T-cell (primary cell): ENCODE results near the gene MYH4. TPM values are rescaled to one million over a fixed set of nuclear protein-coding genes. Genes with fewer than 3 reads are reported as not detected.

ENCODE experiments used
- ATAC-seq, 4 experiments: fragments of 200-7000 bp in 3 of 4; fragments of 150-1000 bp in 1 of 4; cut with Tn5 transposase; replicated peaks in 1 of 4; 1 replicate in 3 of 4; 2 replicates in 1 of 4; pipeline ENCODE4 v1.10.0; 2021; ENCODE audit warnings: moderate library complexity in 3 of 4, mild to moderate bottlenecking in 2 of 4, moderate number of reproducible peaks in 1 of 4
- CTCF ChIA-PET, 2 donors: fragments of 300-600 bp; sonication (Branson Sonifier 250); formaldehyde crosslinking; loops; one replicate each; lab custom pipeline; 2022; ENCODE audit warnings: antibody characterized with exemption in 2 of 2; lab: Charles Lee
- POLR2A ChIA-PET, 2 donors: fragments of 300-600 bp; sonication (Branson Sonifier 250); formaldehyde crosslinking; loops; one replicate each; lab custom pipeline; 2022; ENCODE audit warnings: antibody characterized with exemption in 2 of 2; lab: Charles Lee
- DNase-seq, 35 experiments: peaks; one replicate each; pipeline versions ENCODE4 v3.0.0 to v3.0.0-alpha.2; 2013 to 2023
- H3K27ac ChIP-seq: one replicate; pipeline ENCODE4 v1.5.1; 2013; ENCODE audit warnings: low read length
- H3K27me3 ChIP-seq, 2 experiments: replicated peaks in 1 of 2; 1 replicate in 1 of 2; 2 replicates in 1 of 2; pipeline versions ENCODE4 v1.6.1 to v1.7.0; 2013; ENCODE audit warnings: low read length in 1 of 2, mixed read lengths in 1 of 2; ENCODE audit not compliant: control insufficient read depth in 2 of 2, insufficient read depth in 2 of 2; ENCODE audit errors: extremely low read depth in 1 of 2
- H3K36me3 ChIP-seq, 2 donors: 1 replicate in 1 of 2; 2 replicates in 1 of 2; pipeline versions ENCODE4 v1.6.1 to v1.7.0; 2013; ENCODE audit warnings: low read length in 1 of 2; ENCODE audit not compliant: control insufficient read depth in 2 of 2, insufficient read depth in 1 of 2; ENCODE audit errors: extremely low read depth in 1 of 2
- H3K4me1 ChIP-seq, 2 experiments: 1 replicate in 1 of 2; 2 replicates in 1 of 2; pipeline versions ENCODE4 v1.6.1 to v1.7.0; 2013; ENCODE audit warnings: low read length in 2 of 2, mixed read lengths in 1 of 2; ENCODE audit not compliant: insufficient read depth in 2 of 2, control insufficient read depth in 1 of 2; ENCODE audit errors: extremely low read depth in 1 of 2
- H3K4me3 ChIP-seq, 2 donors: 1 replicate in 1 of 2; 2 replicates in 1 of 2; pipeline versions ENCODE4 v1.5.1 to v1.7.0; 2013; ENCODE audit warnings: mild to moderate bottlenecking in 2 of 2, low read length in 1 of 2, moderate library complexity in 1 of 2; ENCODE audit not compliant: control insufficient read depth in 1 of 2; ENCODE audit errors: extremely low read depth in 1 of 2
- H3K9me3 ChIP-seq: 2 replicates; pipeline ENCODE4 v1.7.0; 2013
- H3K27ac Mint-ChIP-seq, 2 donors: one replicate each; pipeline ENCODE4 v1.8.0; 2020 to 2021; ENCODE audit warnings: mild to moderate bottlenecking in 2 of 2, mixed read lengths in 2 of 2
- H3K27me3 Mint-ChIP-seq, 2 donors: one replicate each; pipeline ENCODE4 v1.8.0; 2021 to 2022; ENCODE audit warnings: mixed read lengths in 2 of 2
- H3K36me3 Mint-ChIP-seq: one replicate; pipeline ENCODE4 v1.8.0; 2021; ENCODE audit warnings: mixed read lengths
- H3K4me1 Mint-ChIP-seq, 3 donors: one replicate each; pipeline ENCODE4 v1.8.0; 2020 to 2022; ENCODE audit warnings: mixed read lengths in 3 of 3, mild to moderate bottlenecking in 1 of 3
- H3K4me3 Mint-ChIP-seq, 3 donors: one replicate each; pipeline ENCODE4 v1.8.0; 2020 to 2022; ENCODE audit warnings: mild to moderate bottlenecking in 3 of 3, mixed read lengths in 3 of 3, moderate library complexity in 3 of 3
- H3K9me3 Mint-ChIP-seq, 3 donors: one replicate each; pipeline ENCODE4 v1.8.0; 2020 to 2022; ENCODE audit warnings: mixed read lengths in 3 of 3
- WGBS: methylation state at CpG from one replicate; pipeline ENCODE4 v1.1.5; 2013; ENCODE audit warnings: missing lambda C conversion rate; ENCODE audit not compliant: insufficient coverage; 5-methylcytosine and 5-hydroxymethylcytosine counted together
- total RNA-seq, 35 experiments: library from RNA in 6 of 35; stranded (reverse) in 6 of 35; fragments of 120-200 nt in 1 of 35; gene quantifications; one replicate each; pipeline versions ENCODE4 v1.2.1 to v1.2.4 and lab custom pipeline; 2013 to 2026

MYH4 gene
- total RNA-seq, 5 donors from 2014 or later (not counting 1 experiment from before 2014, with no cell fraction given) = not detected

GRCh38 chr17:10460062-10460461 lies 9.3 kb downstream of the MYH4 start:
- POLR2A ChIA-PET = no interaction called here
- Mint-ChIP-seq H3K4me1 (no peaks in the 10 kb centered on the region), H3K36me3 (no peaks in the 10 kb centered on the region), H3K27ac (no peak overlapping the region), H3K27me3 (peaks cover 3 to 21% of the 10 kb centered on the region in 2 donors), H3K4me3 (no peak overlapping the region), H3K9me3 (peaks cover 0 to 9% (median 0%) of the 10 kb centered on the region in 3 donors)
- no peaks in the 10 kb centered on the region for H3K9me3 ChIP-seq
- H3K4me1 ChIP-seq = no peaks in the 10 kb centered on the region
- CTCF ChIA-PET = no interaction called here
- H3K4me3 ChIP-seq = no peak overlapping the region
- no peaks in the 10 kb centered on the region for H3K36me3 ChIP-seq
- 84% methylated on average over 3 of the region's 4 CpGs for WGBS
- H3K27ac ChIP-seq = no peak overlapping the region
- peaks cover 0 to 3% of the 10 kb centered on the region in 2 experiments for H3K27me3 ChIP-seq
- DNase-seq (no peak), ATAC-seq (no peak)

DNA sequence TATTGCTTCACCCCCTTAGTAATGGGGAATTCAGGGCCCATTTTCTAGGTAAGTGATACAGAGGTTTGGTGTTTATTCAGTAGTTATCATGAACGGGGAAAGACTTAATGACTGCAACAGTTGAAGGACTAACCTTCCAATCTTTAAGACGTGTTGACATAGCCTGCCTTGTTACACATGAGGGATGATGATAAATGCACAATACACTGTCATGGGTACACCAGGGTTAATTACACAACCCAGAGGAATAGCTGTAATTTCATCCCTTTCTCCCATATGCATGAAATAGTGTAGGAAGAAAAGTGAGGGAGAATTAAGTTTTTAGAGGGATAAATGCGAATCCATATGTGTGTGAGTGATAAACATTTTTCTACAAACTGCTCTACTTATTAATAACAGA lies 10.7 kb downstream of the MYH4 start:
- Histone ChIP-seq H3K4me3 (no peak overlapping the region), H3K4me1 (no peaks in the 10 kb centered on the region), H3K9me3 (no peaks in the 10 kb centered on the region), H3K36me3 (no peaks in the 10 kb centered on the region), H3K27me3 (peaks cover 0 to 3% of the 10 kb centered on the region in 2 experiments), H3K27ac (no peak overlapping the region)
- H3K36me3 Mint-ChIP-seq = no peaks in the 10 kb centered on the region
- H3K27me3 Mint-ChIP-seq = peaks cover 3 to 28% of the 10 kb centered on the region in 2 donors
- ChIA-PET CTCF (no interaction called here), POLR2A (no interaction called here)
- H3K9me3 Mint-ChIP-seq = peaks cover 0 to 4% (median 0%) of the 10 kb centered on the region in 3 donors
- no CpG with 5 or more reads among the region's 3 CpGs for WGBS
- no peak for DNase-seq
- no peak for ATAC-seq
- no peak overlapping the region for H3K4me3 Mint-ChIP-seq
- H3K4me1 Mint-ChIP-seq = no peaks in the 10 kb centered on the region
- H3K27ac Mint-ChIP-seq = no peak overlapping the region

GRCh38 chr17:10457952-10458351 lies 11.4 kb downstream of the MYH4 start:
- Histone ChIP-seq H3K4me3 (no peak overlapping the region), H3K36me3 (no peaks in the 10 kb centered on the region), H3K9me3 (no peaks in the 10 kb centered on the region), H3K27ac (no peak overlapping the region), H3K27me3 (peaks cover 0 to 3% of the 10 kb centered on the region in 2 experiments), H3K4me1 (no peaks in the 10 kb centered on the region)
- ChIA-PET CTCF (no interaction called here), POLR2A (no interaction called here)
- no peak overlapping the region for H3K4me3 Mint-ChIP-seq
- peaks cover 3 to 28% of the 10 kb centered on the region in 2 donors for H3K27me3 Mint-ChIP-seq
- no CpG with 5 or more reads among the region's 1 CpG for WGBS
- DNase-seq (no peak), ATAC-seq (no peak)
- H3K27ac Mint-ChIP-seq = no peak overlapping the region
- H3K9me3 Mint-ChIP-seq = peaks cover 0 to 4% (median 0%) of the 10 kb centered on the region in 3 donors
- H3K36me3 Mint-ChIP-seq = no peaks in the 10 kb centered on the region
- no peaks in the 10 kb centered on the region for H3K4me1 Mint-ChIP-seq

- H3K4me3 Mint-ChIP-seq = no peak overlapping the region
- H3K36me3 ChIP-seq = no peaks in the 10 kb centered on the region
- peaks cover 2 to 4% of the 10 kb centered on the region in 2 experiments for H3K27me3 ChIP-seq
- H3K4me1 Mint-ChIP-seq = no peaks in the 10 kb centered on the region
- H3K27me3 Mint-ChIP-seq = peaks cover 6 to 7% of the 10 kb centered on the region in 2 donors
- no peak overlapping the region for H3K27ac ChIP-seq
- no peaks in the 10 kb centered on the region for H3K4me1 ChIP-seq
- ChIA-PET POLR2A (no interaction called here), CTCF (no interaction called here)
- H3K9me3 ChIP-seq = no peaks in the 10 kb centered on the region
- peaks cover 0 to 5% (median 0%) of the 10 kb centered on the region in 3 donors for H3K9me3 Mint-ChIP-seq
- ATAC-seq (no peak), DNase-seq (no peak)
- 62% methylated on average over 5 of the region's 7 CpGs for WGBS
- H3K36me3 Mint-ChIP-seq = no peaks in the 10 kb centered on the region
- no peak overlapping the region for H3K4me3 ChIP-seq
- H3K27ac Mint-ChIP-seq = no peak overlapping the region
Measured at GRCh38 chr17:10447026-10447931, 22.1 kb downstream of the MYH4 start.

DNA sequence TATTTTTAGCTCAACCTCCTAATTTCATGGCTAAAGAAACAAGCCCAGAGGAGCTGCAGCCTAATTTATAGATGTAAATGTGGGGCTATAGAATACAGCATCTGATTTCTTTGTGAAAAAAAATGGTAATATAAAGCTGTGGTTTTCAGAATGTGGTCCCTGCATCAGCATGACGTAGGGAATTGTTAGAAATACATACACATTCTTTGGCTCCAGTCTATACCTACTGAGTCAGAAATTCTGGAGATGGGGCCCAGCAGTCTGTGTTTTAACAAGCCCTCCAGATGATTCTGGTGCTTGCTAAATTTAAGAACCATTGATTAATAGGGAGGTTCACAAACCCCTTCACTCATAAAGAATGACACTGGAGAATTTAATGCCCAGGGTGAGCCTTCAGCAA lies 29.5 kb downstream of the MYH4 start:
- Mint-ChIP-seq H3K4me1 (no peaks in the 10 kb centered on the region), H3K4me3 (no peak overlapping the region), H3K9me3 (peaks cover 0 to 2% (median 0%) of the 10 kb centered on the region in 3 donors), H3K36me3 (no peaks in the 10 kb centered on the region), H3K27ac (no peak overlapping the region), H3K27me3 (peaks cover 10 to 19% of the 10 kb centered on the region in 2 donors)
- WGBS = no CpG with 5 or more reads among the region's 1 CpG
- ChIA-PET CTCF (no interaction called here), POLR2A (no interaction called here)
- no peak for ATAC-seq
- no peak overlapping the region for H3K4me3 ChIP-seq
- H3K36me3 ChIP-seq = no peaks in the 10 kb centered on the region
- no peak for DNase-seq
- H3K27me3 ChIP-seq = peaks cover 0 to 8% of the 10 kb centered on the region in 2 experiments
- no peaks in the 10 kb centered on the region for H3K9me3 ChIP-seq
- no peaks in the 10 kb centered on the region for H3K4me1 ChIP-seq
- H3K27ac ChIP-seq = no peak overlapping the region

- 80% methylated on average over 1 of the region's 3 CpGs for WGBS
- peaks cover 0 to 5% of the 10 kb centered on the region in 2 experiments for H3K27me3 ChIP-seq
- DNase-seq (no peak), ATAC-seq (no peak)
- no peak overlapping the region for H3K27ac Mint-ChIP-seq
- no peak overlapping the region for H3K4me3 ChIP-seq
- no peaks in the 10 kb centered on the region for H3K9me3 ChIP-seq
- no peak overlapping the region for H3K4me3 Mint-ChIP-seq
- H3K9me3 Mint-ChIP-seq = peaks cover 11 to 23% (median 19%) of the 10 kb centered on the region in 3 donors
- H3K4me1 ChIP-seq = no peaks in the 10 kb centered on the region
- no peak overlapping the region for H3K27ac ChIP-seq
- ChIA-PET POLR2A (no interaction called here), CTCF (no interaction called here)
- no peaks in the 10 kb centered on the region for H3K36me3 ChIP-seq
- no peaks in the 10 kb centered on the region for H3K4me1 Mint-ChIP-seq
- H3K27me3 Mint-ChIP-seq = peaks cover 7 to 18% of the 10 kb centered on the region in 2 donors
- H3K36me3 Mint-ChIP-seq = no peaks in the 10 kb centered on the region
Measured at GRCh38 chr17:10435096-10435495, 34.3 kb downstream of the MYH4 start.
